Spleen (tissue), 7 donors: ENCODE measurements around the gene EIF4B.

ENCODE experiments used
- POLR2A ChIP-seq, 3 donors: fragments of 450-650 bp; IDR thresholded peaks; one replicate each; pipeline ENCODE4 v1.5.1; 2017; ENCODE audit warnings: antibody characterized with exemption in 3 of 3, mild to moderate bottlenecking in 1 of 3
- TF ChIP-seq, protein P1 (sequence below), 11 experiments: fragments of 200-600 bp in 7 of 11; fragments of 450-650 bp in 4 of 11; sonication (generic) in 4 of 11; IDR thresholded peaks in 8 of 11; conservative IDR thresholded peaks in 3 of 11; 1 replicate in 7 of 11; 2 replicates in 4 of 11; pipeline versions ENCODE4 v1.4.0 to v1.8.0; 2016 to 2021; ENCODE audit warnings: antibody characterized with exemption in 11 of 11, inconsistent platforms in 4 of 11, mild to moderate bottlenecking in 1 of 11
- donor health status: DM: no; HTN: no; CAD: no; lungs with moderate emphysema.
- donor health status: DM: no; HTN: no; CAD: no.
- donor health status: DM: no; HTN: no; CAD: no.

DNA sequence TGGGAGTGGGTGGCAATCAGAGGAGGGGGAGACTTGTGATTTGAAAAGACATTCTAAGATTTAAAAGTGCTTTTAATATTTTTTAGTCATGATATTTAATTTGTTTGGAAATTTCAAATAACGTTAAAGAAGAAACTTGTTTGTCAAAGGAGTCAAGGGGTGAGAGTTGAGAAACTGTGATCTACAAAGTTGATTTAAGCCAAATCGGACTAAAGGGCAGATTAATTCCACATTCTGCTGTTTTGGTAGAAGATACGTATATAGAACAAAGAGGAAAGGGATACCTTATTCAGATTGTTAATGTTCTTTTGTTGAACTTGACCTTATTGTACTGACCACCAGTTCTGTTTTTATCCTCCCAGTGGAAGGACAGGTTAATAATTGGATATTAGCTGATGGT is 6.7 kb downstream of the EIF4B start:
- TF ChIP-seq, protein P1, sequence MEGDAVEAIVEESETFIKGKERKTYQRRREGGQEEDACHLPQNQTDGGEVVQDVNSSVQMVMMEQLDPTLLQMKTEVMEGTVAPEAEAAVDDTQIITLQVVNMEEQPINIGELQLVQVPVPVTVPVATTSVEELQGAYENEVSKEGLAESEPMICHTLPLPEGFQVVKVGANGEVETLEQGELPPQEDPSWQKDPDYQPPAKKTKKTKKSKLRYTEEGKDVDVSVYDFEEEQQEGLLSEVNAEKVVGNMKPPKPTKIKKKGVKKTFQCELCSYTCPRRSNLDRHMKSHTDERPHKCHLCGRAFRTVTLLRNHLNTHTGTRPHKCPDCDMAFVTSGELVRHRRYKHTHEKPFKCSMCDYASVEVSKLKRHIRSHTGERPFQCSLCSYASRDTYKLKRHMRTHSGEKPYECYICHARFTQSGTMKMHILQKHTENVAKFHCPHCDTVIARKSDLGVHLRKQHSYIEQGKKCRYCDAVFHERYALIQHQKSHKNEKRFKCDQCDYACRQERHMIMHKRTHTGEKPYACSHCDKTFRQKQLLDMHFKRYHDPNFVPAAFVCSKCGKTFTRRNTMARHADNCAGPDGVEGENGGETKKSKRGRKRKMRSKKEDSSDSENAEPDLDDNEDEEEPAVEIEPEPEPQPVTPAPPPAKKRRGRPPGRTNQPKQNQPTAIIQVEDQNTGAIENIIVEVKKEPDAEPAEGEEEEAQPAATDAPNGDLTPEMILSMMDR (IDR thresholded peaks at IDR 0.05 in 8 of 11, conservative IDR thresholded peaks at IDR 0.05 in 3 of 11): no peak
- TF ChIP-seq POLR2A (IDR thresholded peaks at IDR 0.05): no peak
